Fibroblast of skin of right biceps (primary cell): ENCODE measurements around the gene DIS3L2.
"Not testable (repeated sequence)": the region's sequence is repeated elsewhere in the genome, so short reads cannot be mapped to it uniquely, and the experiment has no call there.

ENCODE experiments used
- DNase-seq: peaks from one replicate; pipeline ENCODE4 v3.0.0-alpha.2; 2013

The DIS3L2 gene

DNA sequence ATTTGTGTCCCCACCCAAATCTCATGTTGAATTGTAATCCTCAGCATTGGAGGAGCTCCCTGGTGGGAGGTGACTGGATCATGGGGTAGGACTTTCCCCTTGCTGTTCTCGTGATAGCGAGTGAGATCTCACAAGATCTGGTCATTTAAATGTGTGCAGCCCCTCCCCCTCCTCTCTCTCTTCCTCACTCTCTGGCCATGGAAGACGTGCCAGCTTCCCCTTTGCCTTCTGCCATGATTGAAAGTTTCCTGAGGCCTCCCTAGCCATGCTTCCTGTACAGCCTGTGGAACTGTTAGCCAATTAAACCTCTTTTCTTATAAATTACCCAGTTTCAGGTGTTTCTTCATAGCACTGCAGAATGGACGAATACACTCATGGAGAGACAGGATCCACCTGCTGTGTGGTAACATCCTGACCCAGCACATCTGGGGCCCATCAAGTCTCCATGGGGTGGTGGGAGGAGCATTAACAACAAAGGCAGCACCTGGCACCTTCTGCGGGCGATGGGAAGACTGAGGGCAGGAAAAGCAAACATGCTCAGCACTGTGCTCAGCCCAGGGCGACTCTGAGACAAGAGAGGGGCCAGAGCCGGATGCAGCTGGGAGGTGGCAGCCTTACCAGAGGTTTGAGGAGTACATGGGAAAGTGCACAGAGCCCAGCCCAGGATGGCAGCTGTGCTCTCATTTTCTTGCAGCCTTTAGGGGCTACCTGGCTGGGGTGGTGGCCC lies 400.8 kb downstream of the DIS3L2 start:
- no peak for DNase-seq

DNA sequence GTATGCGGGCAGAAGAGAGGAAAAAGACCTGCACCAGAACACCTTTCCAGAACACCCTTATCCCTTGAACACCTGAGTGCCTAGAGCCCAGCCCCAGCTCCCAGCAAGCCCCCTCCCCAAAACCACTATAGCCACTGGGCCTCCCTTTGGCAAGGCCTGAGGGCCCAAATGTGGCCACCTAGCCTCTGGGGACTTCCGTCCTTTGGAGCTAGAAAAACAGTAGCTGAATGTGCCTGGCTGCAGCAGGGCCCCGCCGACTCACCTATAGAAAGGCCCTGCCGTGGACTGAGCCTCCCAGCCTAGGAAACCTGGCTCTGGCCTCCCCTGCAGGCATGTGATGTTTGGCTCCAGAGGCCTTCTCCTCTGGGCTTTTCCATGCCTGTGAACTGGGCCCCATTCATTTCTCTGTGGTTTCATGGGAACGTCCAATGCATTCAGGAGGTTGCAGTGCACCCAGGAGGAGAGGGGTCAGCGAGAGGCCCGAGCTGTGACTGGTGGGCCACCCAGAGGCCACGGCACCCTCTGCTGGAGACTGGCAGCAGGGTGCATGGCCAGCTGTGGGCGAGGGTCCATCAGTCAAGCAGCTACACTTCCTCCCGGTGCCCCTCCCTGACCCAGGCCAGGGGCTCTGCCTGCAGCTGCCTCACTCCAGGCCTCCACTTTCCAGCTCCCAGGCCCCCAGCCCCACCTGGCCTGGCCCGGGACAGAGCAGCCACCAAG lies 401.7 kb downstream of the DIS3L2 start:
- DNase-seq: not testable (repeated sequence)

DNA sequence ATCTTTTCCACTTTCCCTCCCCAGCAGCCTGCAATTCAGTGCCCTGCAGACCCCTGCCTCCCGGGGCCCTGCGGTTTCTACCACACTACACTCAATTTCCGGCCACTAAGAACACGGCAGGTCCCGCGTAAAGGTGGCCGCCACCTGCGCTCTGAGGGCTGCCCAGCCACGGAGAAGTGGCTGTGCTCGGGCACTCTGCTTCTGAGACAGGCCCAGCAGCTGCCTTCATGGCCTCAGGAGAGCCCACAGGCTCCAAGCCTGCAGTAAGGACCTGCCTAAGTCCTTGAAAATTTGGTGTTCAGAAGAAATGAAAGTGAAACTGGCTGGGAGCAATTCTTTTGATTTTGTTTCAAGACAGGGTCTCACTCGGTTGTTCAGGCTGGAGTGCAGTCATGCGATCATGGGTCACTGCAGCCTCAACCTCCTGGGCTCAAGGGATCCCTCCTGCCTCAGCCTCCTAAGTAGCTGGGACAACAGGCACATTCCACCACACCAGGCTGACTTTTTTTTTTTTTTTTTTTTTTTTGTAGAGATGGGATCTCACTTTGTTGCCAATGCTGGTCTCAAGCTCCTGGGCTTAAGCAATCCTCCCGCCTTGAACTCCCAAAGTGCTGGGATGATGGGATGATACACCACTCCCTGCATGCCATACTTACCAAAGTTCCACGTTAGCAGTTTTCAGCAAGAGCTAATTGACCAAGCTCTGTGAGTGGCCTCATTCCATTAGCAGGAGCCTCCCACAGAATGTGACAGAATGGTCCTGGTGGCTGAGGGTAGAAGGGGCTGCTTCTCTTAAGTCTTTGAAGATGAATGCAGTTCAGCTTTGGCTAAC lies 402.5 kb downstream of the DIS3L2 start:
- DNase-seq: no peak

DNA sequence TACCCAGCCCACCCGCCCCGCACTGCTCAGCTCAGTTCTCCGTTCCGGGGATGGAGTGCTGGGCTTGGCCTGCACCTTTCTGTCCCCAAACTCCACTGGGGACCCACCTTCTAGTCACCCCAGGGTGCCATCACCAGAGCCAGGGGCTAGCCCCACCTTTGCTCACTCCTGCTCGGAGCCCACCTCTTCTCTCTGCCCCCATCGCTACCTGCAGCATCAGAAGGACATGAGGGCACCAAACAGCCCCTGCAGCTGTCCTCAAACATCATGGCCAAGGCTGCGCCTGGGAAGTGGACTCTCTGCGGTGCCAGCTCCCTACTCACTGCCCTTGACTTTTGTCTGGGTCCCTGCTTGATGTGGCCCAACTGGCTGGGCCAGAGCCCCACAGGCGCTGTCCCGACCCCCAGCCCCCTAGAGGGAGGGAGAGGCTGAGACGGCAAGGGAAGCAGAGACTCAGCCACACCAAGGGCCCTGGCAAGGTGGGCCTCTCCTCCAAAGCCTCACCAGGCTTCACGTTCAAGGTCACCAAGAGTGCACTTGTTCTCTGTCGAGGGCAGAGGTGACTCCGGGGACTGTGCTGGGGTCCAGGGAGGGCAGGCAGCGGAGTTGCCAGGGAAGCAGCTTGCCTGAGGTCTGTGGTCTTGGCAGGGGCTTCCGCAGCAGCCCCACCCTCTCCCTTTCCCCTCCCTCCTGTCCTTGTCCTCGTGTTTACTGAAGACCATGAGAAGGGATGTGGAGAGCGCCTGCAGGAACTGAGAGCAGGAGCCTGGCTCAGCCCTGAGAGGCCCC lies 403.5 kb downstream of the DIS3L2 start:
- DNase-seq: not testable (repeated sequence)

DNA sequence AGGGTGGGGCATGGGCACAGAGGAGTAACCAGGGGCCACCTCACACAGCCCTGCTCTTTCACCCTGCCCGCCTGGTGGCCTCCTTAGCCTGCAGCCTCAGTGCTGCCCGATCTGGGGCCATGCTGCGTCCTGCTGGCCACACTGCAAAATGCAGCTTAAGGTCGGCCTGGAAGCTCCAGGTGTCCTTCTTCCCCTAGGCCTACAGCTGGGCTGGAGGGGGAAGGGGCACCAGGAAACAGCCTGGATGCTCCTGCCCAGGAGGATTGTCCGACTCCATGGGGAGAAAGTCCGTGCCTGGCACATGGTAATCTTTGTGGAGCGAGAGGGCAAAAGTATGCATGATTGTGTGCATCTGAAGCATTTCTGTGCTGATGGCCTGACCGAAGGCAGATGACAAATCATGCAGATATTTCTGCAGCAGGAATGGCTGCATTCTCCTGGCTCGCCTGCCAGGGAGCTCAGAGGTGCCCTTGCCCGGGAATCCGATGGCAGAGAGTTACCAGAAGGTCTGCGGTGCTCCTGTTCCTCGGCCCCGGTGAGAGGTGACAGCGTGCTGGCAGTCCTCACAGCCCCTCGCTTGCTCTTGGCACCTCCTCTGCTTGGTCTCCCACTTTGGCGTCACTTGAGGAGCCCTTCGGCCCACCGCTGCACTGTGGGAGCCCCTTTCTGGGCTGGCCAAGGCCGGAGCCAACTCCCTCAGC lies 404.3 kb downstream of the DIS3L2 start:
- peak; percentile 28 for DNase-seq

DNA sequence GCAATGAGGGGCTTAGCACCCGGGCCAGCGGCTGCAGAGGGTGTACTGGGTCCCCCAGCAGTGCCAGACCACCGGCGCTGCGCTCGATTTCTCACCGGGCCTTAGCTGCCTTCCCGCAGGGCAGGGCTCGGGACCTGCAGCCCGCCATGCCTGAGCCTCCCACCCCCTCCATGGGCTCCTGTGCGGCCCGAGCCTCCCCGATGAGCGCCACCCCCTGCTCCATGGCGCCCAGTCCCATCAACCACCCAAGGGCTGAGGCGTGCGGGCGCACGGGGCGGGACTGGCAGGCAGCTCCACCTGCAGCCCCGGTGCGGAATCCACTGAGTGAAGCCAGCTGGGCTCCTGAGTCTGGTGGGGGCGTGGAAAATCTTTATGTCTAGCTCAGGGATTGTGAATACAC lies 404.9 kb downstream of the DIS3L2 start:
- DNase-seq: not testable (repeated sequence)

DNA sequence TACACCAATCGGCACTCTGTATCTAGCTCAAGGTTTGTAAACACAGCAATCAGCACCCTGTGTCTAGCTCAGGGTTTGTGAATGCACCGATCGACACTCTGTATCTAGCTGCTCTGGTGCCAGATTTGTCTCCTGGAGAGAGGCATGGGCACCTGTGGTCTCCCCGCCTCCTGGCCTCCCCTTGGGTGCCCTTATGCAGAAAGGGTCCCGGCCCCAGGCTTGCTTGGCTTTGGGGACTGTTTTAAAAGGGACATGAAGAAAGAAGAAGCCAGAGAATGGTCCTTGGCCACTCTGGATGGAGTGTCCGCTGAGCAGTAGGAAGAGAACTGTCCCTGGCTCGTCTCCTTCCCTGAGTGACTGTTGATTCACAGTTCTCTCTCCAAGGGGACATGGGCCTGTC lies 405.5 kb downstream of the DIS3L2 start:
- DNase-seq: no peak

DNA sequence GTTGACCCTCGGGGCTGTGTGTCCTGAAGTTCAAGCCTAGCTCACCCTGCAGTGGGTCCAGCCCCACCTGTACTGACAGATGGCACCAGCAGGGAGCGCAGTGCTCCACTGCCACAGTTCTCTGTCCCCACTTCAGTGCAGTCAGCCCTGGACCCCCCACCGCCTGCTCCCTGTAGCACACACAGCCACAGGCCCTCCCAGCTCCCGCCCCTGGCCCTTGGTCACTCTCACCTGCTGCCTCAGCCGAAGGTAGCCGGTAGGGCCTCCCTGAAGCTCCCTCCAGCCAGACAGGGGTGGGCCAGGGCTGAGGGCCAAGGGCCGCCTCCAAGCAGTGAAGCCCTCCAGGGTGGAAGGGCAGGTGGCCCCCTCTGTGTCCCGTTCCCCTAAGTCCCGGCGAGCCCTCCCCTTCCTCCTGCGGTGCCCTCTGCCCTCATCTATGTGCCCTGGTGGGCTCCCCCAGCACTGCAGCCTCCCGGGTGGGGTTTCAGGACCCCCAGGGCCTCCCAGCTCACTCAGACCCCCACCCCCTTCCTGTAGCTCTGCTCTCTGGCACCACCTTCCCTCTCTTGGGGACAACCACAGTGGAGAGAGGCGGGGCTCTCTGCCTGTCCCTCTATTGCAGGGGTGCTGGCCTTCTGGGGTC lies 406.2 kb downstream of the DIS3L2 start:
- DNase-seq: no peak

DNA sequence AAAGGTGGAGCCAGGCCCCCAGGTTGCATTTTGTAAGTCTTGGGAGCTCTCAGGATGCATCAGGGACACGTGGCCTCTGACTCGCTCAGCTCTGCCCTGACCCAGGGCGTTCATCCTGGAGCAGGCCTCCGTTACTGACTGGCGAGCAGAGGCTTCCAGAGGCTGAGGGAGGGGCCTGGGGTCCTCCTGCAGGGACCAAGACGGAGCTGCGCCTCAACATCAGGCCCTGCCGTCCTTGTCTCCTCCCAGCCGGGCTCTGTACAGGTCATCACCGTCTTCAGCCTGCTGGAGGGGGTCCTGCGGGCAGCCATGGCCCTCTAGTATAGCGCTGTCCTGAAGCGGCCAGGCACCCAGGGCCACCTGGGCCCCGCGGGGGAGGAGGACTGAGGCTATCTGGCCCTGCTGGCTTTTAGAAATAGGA lies 406.8 kb downstream of the DIS3L2 start:
- no peak for DNase-seq

DNA sequence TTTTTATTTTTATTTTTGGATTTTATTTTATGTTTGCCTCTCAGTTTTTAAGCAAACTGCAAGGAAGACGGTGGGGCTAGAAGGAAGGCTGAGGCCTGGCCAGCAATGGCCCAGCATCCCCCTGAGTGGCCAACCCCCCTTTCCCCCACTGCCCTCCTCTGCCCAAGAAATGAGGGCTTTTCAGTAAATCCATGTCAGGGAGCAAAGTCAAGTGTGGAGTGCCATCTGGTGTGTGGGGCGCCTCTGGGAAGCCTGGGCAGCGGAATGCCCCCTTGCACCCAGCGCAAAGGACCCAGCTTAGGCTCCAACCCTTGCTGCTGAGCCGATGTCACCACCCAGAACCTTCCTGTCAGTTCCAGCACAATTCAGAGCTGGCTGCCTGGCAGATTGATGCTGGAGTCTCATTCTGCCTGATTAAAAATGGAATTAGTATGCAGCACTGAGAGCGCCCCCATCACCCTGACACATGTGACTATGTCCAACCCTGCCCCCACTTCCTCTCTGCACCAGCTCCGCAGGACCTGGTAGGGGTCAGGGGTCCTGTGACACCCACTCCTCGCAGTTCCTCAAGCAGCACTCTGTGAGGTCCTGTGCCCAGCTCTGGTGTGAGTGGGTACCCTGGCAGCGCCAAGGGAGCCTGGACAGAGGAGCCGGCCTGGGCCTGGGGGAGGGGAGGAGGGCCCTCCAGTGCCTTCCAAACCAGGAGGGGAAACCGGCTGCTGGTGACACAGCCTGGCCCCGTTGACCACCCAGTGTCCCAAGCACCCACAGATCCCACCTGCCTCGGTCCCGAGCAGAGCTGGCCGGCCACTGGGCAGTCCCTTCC lies 407.8 kb downstream of the DIS3L2 start:
- DNase-seq: no peak

DNA sequence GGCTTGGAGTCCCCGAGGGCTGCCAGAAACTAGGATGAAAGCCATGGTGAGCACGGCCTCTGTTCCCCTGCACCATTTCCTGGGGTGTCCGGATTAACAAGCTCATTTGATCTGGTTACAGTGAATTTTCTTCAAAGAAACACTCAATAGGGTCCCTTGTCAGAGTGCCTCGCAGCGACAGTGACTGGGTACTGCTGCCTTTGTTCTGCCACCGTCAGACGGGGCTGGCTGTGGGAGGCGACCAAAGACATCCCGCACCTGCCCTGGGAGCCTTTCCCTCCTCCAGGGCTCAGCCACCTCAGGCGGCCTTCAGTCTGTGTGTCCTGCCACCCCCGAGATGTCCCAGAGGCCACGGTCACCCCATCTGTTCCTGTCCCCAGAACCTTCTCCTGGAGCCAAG lies 408.5 kb downstream of the DIS3L2 start:
- DNase-seq: not testable (repeated sequence)

DNA sequence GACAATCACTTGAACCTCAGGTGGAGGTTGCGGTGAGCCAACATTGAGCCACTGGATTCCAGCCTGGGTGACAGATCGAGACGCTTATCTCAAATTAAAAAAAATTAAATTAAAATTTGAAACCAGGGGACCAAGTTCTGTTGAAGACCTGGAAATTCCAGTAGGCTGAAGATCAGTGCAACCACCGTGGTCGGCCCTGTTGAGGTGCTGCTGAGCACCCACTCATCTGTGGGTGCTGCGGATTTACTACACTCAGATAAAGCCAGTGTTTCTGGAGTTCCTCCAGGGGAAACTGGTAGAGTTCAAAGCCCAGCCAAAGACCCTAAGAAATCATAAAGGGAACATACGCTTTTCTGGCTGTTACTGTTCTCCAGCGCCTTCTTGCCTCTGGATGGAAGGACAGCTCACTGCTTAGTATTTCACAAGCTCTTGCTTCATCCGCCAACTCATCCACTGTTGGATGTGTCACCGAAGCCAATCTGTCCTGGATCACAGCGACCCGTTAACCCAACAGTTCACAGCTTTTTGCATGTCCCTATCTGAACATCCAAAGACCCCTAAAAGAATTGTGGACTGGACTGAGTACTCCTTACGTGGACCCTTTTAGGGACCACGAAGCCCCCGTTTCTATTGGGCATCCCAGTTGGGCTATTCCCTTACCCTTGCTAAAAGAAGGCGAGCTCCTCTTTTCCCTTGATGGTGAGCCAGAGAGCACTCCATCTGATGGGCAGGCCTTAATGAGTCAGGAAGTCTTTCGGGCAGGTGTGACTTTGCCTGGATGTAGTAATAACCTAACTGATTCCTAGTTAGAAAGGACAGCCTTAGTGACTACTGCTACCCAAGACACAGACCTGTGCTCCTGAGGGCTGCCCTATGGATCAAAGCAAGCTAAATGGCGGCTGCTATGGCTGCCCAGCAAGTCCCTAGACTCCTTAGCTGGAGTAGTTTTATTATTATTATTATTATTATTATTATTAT lies 411.0 kb downstream of the DIS3L2 start:
- peak; percentile 19 for DNase-seq

DNA sequence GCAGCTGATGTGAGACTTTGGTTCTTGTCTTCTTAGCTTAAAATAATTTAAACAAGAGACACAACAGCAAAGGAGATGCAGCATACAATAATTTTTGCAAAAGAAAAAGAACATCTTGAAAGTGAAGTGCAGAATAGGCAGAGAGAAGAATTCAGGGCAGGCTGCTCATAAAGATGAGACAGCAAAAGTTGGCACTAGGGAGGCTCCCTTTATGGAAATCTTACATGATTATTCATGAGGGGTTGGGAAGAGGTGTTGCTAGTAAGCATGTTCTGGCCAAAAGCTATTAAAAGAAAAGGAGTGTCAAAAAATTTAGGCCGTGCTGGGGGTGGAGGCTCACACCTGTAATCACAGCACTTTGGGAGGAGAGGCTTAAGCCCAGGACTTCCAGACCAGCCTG lies 412.8 kb downstream of the DIS3L2 start:
- DNase-seq: no peak

DNA sequence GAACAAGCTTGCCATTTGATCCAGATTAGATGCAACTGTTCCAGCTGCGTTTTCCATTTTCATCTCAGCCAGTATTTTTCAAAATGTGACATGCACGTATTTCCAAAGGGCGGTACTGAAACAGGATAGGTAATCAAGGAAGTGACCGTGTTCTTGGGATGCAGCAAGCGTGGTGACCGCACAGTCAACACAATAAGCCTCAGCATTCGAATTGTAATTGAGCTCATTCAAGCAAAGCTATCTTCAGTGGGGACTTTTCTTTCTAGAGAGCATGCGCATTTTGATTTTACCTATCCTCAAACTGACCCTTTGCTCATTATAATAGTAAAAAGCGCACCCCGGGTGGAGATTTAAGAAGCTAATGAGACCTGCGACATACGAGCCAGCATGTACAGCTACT lies 413.7 kb downstream of the DIS3L2 start:
- no peak for DNase-seq

DNA sequence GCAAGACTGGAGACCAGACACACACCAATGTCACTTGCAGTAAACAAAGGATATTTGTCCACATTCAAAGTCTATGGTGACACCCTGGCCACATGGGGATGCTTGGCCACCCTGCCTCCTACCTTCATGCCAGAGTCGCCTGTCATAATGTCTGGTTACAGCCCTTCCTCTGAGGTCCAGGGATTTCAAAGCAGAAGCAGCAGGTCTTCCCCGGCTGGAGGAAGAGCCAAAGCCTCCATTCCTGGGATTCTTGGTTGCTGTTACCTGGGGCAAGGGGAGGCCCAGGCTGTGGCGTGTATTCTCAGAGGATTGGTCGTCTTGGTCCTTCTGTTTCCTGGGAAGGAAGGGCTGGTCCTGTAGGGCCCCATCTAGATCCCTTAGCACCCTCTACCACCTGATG lies 414.7 kb downstream of the DIS3L2 start:
- DNase-seq: no peak

DNA sequence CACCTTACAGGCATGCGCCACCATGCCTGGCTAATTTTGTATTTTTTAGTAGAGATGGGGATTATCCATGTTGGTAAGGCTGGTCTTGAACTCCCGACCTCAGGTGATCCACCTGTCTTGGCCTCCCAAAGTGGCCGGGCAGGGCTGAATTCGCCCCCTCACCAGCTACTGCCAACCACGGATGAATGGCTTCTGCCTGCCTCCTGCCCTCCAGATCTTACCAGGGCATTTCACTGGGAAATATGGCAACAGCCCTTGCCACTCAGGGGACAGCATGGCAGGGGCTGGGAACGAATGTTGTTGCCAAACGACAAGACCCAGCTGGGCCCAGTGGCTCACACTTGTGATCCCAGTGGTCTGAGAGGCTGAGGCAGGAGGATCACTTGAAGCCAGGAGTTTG lies 415.2 kb downstream of the DIS3L2 start:
- no peak for DNase-seq

DNA sequence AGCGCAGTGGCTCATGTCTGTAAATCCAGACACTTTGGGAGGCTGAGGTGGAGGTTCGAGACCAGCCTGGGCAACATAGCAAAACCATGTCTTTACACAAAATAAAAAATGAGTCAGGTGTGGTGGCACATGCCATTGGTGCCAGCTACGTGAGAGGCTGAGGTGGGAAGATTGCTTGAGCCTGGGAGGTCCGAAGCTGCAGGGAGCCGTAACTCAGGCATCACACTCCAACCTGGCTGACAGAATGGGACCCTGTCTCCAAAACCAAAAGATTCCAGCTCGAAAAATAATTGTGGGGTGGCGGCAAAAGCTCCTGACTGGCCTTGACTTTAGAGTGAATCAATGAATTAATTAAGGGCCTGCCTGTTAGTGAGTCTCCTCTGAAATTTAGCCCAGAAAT lies 415.8 kb downstream of the DIS3L2 start:
- DNase-seq: no peak

DNA sequence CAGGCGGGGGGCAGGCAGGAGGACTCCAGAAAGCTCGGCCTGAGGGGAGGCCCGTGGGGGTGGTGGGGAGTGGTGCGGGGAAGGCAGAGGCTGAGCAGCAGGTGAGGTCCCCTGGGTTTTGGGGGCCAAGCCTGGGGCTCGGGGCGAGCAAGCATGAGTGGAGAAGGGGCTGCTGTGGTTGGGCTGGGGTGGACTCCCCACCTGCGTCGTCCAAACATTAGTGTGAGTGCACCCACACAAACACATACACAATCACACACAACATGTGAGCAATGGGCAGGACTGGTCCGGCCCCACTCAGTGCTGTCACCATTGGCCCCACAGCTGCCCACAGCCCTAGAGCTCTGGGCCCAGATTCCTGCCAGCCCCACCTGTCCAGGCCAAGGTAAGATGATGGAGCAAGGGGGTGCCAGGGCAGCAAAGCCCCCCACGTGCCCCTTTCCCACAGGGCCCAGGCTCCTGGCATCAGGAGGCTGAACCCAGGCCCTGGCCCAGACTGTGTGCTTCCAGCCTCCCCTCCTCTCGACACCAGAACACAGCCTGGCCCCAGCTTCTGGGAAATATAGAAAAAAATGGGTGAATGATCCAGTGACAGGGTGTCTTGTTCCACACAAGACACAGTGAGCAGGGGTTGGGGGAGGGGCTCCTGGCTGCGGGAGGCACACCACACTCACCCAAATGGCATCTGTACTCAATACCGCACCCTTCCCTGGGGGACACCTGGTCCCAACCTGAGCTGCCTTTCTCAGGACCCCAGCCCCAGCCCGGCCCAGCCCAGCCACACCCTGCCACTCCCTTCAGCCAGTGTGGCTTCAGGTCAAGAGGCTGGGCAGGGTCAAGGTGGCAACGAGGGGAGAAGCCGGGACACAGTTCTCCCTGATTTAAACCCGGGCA lies 416.6 kb downstream of the DIS3L2 start:
- no peak for DNase-seq
